ENCODE data around the gene CTNND2. TPM values are rescaled to one million over a fixed set of nuclear protein-coding genes. Genes with fewer than 3 reads are reported as not detected.
A peak's percentile ranks its signal among the peaks of the same experiment; 100 is the strongest.

The CTNND2 gene, protein sequence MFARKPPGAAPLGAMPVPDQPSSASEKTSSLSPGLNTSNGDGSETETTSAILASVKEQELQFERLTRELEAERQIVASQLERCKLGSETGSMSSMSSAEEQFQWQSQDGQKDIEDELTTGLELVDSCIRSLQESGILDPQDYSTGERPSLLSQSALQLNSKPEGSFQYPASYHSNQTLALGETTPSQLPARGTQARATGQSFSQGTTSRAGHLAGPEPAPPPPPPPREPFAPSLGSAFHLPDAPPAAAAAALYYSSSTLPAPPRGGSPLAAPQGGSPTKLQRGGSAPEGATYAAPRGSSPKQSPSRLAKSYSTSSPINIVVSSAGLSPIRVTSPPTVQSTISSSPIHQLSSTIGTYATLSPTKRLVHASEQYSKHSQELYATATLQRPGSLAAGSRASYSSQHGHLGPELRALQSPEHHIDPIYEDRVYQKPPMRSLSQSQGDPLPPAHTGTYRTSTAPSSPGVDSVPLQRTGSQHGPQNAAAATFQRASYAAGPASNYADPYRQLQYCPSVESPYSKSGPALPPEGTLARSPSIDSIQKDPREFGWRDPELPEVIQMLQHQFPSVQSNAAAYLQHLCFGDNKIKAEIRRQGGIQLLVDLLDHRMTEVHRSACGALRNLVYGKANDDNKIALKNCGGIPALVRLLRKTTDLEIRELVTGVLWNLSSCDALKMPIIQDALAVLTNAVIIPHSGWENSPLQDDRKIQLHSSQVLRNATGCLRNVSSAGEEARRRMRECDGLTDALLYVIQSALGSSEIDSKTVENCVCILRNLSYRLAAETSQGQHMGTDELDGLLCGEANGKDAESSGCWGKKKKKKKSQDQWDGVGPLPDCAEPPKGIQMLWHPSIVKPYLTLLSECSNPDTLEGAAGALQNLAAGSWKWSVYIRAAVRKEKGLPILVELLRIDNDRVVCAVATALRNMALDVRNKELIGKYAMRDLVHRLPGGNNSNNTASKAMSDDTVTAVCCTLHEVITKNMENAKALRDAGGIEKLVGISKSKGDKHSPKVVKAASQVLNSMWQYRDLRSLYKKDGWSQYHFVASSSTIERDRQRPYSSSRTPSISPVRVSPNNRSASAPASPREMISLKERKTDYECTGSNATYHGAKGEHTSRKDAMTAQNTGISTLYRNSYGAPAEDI (N-terminal part only)
- 10 to 100 TPM in 1 of 6 donors, 1 to 10 TPM in 5; 1.1 to 12.4 (median 3.2) TPM for total RNA-seq

DNA sequence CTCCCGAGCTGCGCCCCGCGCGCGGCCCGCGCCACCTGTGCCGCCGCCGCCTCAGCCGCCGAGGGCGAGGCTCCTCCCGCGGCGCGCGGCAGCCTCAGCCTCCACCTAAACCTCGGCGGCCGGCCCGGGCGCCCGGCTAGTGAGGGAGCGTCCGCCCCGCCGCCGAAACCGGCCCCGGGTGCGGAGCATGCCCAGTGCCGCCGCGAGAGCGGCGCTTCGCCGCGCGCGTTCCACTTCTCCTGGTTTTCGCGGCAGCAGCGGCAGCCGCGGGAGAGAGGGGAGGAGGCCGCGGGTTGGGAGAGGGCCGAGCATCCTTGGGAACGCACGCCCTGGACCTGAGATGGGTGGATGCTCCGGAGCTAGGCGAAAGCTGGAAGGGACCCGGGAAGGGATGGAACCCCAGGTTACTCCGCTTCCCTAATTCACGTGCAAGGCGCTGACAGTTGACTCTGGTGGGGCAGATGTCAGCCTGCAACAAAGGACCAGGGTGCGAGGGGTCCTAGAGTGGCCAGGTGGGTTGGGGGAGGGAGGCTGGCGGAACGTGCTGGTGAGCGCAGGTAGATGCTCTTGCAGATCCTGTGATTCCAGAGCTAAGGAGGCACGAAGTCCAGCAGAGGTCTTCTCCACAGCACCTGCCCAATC is at the start of gene CTNND2:
Gene CTNND2 (minus strand): TSS at position 182 of the 642 bp plus-strand sequence. CDS start 593 bp downstream, outside the sequence.
- TF ChIP-seq POLR2AphosphoS5 (IDR thresholded peaks at IDR 0.05) (no peak), POLR2A (IDR thresholded peaks at IDR 0.05) (no peak), EP300 (IDR thresholded peaks at IDR 0.05) (no peak)
- TF ChIP-seq, protein P1, sequence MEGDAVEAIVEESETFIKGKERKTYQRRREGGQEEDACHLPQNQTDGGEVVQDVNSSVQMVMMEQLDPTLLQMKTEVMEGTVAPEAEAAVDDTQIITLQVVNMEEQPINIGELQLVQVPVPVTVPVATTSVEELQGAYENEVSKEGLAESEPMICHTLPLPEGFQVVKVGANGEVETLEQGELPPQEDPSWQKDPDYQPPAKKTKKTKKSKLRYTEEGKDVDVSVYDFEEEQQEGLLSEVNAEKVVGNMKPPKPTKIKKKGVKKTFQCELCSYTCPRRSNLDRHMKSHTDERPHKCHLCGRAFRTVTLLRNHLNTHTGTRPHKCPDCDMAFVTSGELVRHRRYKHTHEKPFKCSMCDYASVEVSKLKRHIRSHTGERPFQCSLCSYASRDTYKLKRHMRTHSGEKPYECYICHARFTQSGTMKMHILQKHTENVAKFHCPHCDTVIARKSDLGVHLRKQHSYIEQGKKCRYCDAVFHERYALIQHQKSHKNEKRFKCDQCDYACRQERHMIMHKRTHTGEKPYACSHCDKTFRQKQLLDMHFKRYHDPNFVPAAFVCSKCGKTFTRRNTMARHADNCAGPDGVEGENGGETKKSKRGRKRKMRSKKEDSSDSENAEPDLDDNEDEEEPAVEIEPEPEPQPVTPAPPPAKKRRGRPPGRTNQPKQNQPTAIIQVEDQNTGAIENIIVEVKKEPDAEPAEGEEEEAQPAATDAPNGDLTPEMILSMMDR (IDR thresholded peaks at IDR 0.05), result no peak
- Histone ChIP-seq H3K27ac (no peak within 1 kb of the TSS), H3K36me3 (no peaks in the 10 kb centered on the region), H3K9me3 (no peaks in the 10 kb centered on the region), H3K27me3 (peaks cover 0 to 11% (median 4%) of the 10 kb centered on the region in 4 donors), H3K4me3 (peak within 1 kb of the TSS in 3 of 4 donors; percentile 28 to 43 (median 39)), H3K4me1 (peaks cover 0 to 16% (median 2%) of the 10 kb centered on the region in 4 donors)
- ATAC-seq (ENCODE audit: low FRiP score in 2 of 2), result peak in 1 of 2 donors; percentile 43
- WGBS, 2 donors, result 2 to 4% methylated on average over 30 to 31 of the region's 64 CpGs
- DNase-seq, result peak in 1 of 2 donors; percentile 89

DNA sequence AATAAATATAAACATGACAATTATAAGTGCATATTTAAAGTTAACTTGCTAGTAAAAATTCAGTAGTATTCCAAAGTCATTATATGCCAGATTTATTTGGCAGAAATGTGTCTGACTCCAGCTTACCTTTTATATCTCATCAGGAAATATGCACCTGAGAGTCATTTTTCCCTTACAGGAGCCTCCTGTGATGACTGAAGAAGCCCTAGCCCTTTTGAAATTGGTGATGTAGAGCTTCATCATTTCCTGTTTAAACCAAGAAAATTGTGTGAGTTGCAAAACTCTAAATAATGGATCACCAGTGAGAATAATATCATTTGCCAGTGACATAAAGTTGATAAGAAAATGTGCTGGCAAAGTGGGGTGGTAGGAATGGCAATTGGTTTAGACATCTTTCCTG is 42.1 kb upstream of the CTNND2 start:
- Histone ChIP-seq H3K36me3 (no peaks in the 10 kb centered on the region), H3K27me3 (no peaks in the 10 kb centered on the region), H3K9me3 (no peaks in the 10 kb centered on the region), H3K27ac (no peak overlapping the region), H3K4me1 (no peaks in the 10 kb centered on the region), H3K4me3 (no peak overlapping the region)
- ATAC-seq (ENCODE audit: low FRiP score in 2 of 2), result no peak
- no peak for DNase-seq
- TF ChIP-seq POLR2A (IDR thresholded peaks at IDR 0.05) (no peak), POLR2AphosphoS5 (IDR thresholded peaks at IDR 0.05) (no peak), EP300 (IDR thresholded peaks at IDR 0.05) (no peak)
- TF ChIP-seq, protein P1 (IDR thresholded peaks at IDR 0.05), result no peak

DNA sequence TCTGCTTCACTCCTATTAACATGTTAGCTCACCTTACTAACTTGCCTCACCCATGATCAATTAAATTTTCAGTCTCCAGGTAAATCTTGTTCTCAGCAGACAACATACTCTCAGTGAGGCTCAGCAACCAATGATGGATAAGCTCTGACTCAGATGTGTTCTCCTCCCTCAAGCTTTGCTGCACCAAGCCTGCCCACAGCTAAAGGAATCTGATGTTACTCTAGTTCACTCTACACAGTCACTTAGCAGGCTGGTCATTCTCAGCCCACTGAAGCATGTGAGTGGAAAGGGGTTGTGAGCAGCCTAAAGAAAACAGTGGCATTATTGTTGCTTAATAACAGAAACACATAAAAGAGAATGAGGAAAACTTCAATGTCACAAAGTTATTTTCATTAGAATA is 37.3 kb upstream of the CTNND2 start:
- no peak for ATAC-seq (ENCODE audit: low FRiP score in 2 of 2)
- TF ChIP-seq, protein P1 (IDR thresholded peaks at IDR 0.05), result no peak
- TF ChIP-seq POLR2AphosphoS5 (IDR thresholded peaks at IDR 0.05), result no peak
- TF ChIP-seq EP300 (IDR thresholded peaks at IDR 0.05), result no peak
- TF ChIP-seq POLR2A (IDR thresholded peaks at IDR 0.05), result no peak
- Histone ChIP-seq H3K36me3 (no peaks in the 10 kb centered on the region), H3K27me3 (no peaks in the 10 kb centered on the region), H3K4me3 (no peak overlapping the region), H3K4me1 (no peaks in the 10 kb centered on the region), H3K27ac (no peak overlapping the region), H3K9me3 (no peaks in the 10 kb centered on the region)
- DNase-seq, result no peak

DNA sequence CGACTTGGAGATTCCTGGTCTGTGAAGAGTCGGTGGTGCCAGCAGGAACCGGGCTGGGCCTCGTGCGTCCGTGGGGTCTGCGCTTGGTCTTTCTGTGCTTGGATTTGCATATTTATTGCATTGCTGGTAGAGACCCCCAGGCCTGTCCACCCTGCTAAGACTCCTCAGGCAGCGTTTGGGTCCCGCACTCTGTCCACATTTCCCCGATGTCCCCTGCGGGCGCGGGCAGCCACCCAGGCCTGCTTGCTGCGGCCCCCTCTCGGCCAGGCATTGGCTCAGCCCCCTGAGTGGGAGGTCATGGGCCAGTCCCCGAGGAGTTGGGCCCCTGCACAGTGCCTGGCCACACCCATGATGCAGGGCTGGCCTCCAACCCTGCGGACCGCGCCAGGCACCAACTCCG is 27.4 kb upstream of the CTNND2 start:
- WGBS, 2 donors, result 91 to 95% methylated on average over 13 to 20 of the region's 20 CpGs
- H3K27ac ChIP-seq, result no peak overlapping the region
- peak in 1 of 2 donors; percentile 68 for DNase-seq

More for the DNA sequence above, 27.4 kb upstream of the CTNND2 start:
- Histone ChIP-seq H3K4me3 (no peak overlapping the region), H3K27me3 (no peaks in the 10 kb centered on the region), H3K9me3 (no peaks in the 10 kb centered on the region), H3K36me3 (no peaks in the 10 kb centered on the region), H3K4me1 (no peaks in the 10 kb centered on the region)
- no peak for ATAC-seq (ENCODE audit: low FRiP score in 2 of 2)
- TF ChIP-seq EP300 (IDR thresholded peaks at IDR 0.05), result no peak
- TF ChIP-seq, protein P1 (IDR thresholded peaks at IDR 0.05), result no peak
- no peak for TF ChIP-seq POLR2A (IDR thresholded peaks at IDR 0.05)
- no peak for TF ChIP-seq POLR2AphosphoS5 (IDR thresholded peaks at IDR 0.05)
